ENCODE results near the gene LRCH1.

LRCH1 gene

DNA sequence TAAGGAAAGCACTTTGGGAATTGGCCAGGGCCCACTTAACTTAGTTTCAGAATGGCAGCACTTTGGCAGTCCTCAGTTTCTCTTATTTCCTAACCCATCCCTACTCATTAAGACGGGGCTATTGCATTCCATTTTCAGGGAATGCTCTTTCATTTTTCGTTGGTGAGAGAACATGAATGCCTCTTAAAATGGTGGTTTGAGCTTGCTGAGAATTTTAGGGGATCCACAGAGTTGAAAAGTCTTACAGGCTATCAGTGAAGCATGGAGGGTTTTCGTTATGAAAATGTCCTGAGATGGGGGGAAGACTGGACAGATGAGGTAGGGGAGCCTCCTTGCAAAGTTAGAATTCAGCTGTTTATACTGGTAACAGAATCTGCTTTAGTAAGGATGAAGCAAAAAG is 71.4 kb downstream of the LRCH1 start:
- TF ChIP-seq SPI1 (IDR thresholded peaks at IDR 0.05; ENCODE audit: borderline replicate concordance, low read depth) (no peak), POLR2AphosphoS5 (IDR thresholded peaks at IDR 0.05; ENCODE audit: low read depth) (no peak), REST (IDR thresholded peaks at IDR 0.05; ENCODE audit: insufficient replicate concordance, low read depth) (no peak), GABPA (IDR thresholded peaks at IDR 0.05; ENCODE audit: low read depth) (no peak), CTCF (IDR thresholded peaks at IDR 0.05; ENCODE audit: insufficient read depth, low read length) (no peak)
- no peak for DNase-seq (ENCODE audit: low read depth in 1 of 2, low spot score in 1 of 2)
- Histone ChIP-seq H3K4me3 (replicated peaks; ENCODE audit: insufficient read depth, low read length) (no peak overlapping the region), H3K27ac (replicated peaks) (no peak overlapping the region), H3K27me3 (ENCODE audit: insufficient read depth, poor library complexity, severe bottlenecking) (no peaks in the 10 kb centered on the region)

- Histone ChIP-seq H3K27ac (replicated peaks) (no peak overlapping the region), H3K27me3 (ENCODE audit: insufficient read depth, poor library complexity, severe bottlenecking) (no peaks in the 10 kb centered on the region), H3K4me3 (replicated peaks; ENCODE audit: insufficient read depth, low read length) (no peak overlapping the region)
- DNase-seq (ENCODE audit: low read depth in 1 of 2, low spot score in 1 of 2), result no peak
- TF ChIP-seq CTCF (IDR thresholded peaks at IDR 0.05; ENCODE audit: insufficient read depth, low read length), result no peak
- no peak for TF ChIP-seq POLR2AphosphoS5 (IDR thresholded peaks at IDR 0.05; ENCODE audit: low read depth)
- no peak for TF ChIP-seq REST (IDR thresholded peaks at IDR 0.05; ENCODE audit: insufficient replicate concordance, low read depth)
- TF ChIP-seq GABPA (IDR thresholded peaks at IDR 0.05; ENCODE audit: low read depth), result no peak
- TF ChIP-seq SPI1 (IDR thresholded peaks at IDR 0.05; ENCODE audit: borderline replicate concordance, low read depth), result no peak
These were observed 71.9 kb downstream of the LRCH1 start for GRCh38 chr13:46624821-46625220.

GRCh38 chr13:46627462-46627861 is 74.5 kb downstream of the LRCH1 start:
- DNase-seq (ENCODE audit: low read depth in 1 of 2, low spot score in 1 of 2), result no peak
- H3K27me3 ChIP-seq (ENCODE audit: insufficient read depth, poor library complexity, severe bottlenecking), result no peaks in the 10 kb centered on the region
- TF ChIP-seq POLR2AphosphoS5 (IDR thresholded peaks at IDR 0.05; ENCODE audit: low read depth) (no peak), CTCF (IDR thresholded peaks at IDR 0.05; ENCODE audit: insufficient read depth, low read length) (no peak), GABPA (IDR thresholded peaks at IDR 0.05; ENCODE audit: low read depth) (no peak), SPI1 (IDR thresholded peaks at IDR 0.05; ENCODE audit: borderline replicate concordance, low read depth) (no peak)
- no peak overlapping the region for H3K4me3 ChIP-seq (replicated peaks; ENCODE audit: insufficient read depth, low read length)
- no peak overlapping the region for H3K27ac ChIP-seq (replicated peaks)

Data from HL-60 (cell line).